ENCODE results near the gene NEK10.
"Not testable (repeated sequence)": the region's sequence is repeated elsewhere in the genome, so short reads cannot be mapped to it uniquely, and the experiment has no call there.

The NEK10 gene

DNA sequence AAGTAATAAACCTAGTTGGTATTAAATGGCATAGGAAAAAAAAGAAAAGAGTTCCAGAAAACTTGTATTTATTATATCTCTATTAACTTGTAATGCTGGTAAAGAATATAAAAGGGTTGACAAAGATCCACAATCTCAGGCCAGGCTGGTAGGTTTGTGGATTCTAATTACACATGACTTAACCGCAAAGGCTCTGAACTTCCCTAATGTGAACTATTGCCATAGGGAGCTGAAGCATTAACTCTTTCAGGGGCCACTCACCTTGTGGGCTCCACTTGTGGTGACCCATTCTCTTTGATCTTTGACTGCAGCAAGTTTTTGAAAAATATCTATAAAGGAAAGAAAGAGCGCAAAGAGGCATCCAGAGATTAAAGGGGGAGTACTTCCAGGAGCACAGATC lies 58.5 kb downstream of the NEK10 start:
- no peak for DNase-seq

DNA sequence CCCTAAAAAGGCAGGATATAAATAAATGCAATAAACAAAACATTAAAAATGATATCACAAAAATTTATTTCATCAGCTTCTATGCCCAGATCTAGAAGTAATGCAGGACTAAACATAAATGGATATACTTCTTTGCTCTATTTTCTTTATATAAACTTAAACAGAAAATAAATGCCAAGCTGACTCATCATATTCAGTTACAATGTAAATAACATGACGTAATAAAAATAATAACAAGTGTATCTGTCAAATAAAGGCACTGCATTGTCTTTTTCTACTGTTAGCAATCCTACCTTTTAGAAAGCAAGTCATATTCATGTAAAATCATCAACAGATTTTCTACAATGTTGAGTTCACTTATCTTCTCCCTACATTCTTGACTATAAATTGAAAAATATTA lies 61.6 kb downstream of the NEK10 start:
- no peak for DNase-seq

DNA sequence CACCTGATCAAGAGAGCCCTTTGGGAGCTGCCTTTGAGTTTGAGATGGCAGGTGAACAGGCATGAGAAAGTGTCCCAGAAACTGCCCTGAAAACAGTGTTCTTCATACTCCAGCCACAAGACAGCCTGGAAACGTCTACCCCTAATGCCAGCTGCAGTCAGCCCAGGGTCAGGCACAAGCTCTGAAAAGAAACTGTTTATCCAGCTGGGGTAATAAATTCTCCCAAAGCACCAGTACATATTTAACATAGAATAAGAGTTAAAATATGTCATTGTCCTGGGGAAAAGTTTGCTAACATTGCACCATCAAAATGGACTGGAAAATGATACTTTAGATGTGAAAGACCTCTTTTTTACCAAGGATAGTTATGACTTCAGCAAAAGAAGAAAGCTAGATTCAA lies 66.3 kb downstream of the NEK10 start:
- DNase-seq: no peak

DNA sequence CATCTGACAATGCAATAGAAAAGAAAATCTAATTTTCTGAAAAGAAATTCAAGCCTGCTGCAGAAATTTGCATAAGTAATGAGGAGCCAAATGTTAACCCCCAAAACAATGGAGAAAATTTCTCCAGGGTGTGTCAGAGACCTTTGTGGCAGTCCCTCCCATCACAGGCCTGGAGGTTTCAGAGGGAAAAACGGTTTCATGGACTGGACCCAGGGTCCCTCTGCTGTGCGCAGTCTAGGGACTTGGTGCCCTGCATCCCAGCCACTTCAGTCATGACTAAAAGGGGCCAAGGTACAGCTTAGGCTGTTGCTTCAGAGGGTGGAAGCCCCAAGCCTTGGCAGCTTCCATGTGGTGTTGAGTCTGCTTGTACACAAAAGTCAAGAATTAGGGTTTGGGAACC lies 70.2 kb downstream of the NEK10 start:
- not testable (repeated sequence) for DNase-seq

- no peak for DNase-seq
Observed at GRCh38 chr3:27293939-27294338, 75.2 kb downstream of the NEK10 start.

- no peak for DNase-seq
Observed at GRCh38 chr3:27290760-27291159, 78.4 kb downstream of the NEK10 start.

- DNase-seq: no peak
Observed at GRCh38 chr3:27289769-27290413, 79.3 kb downstream of the NEK10 start.

- DNase-seq: no peak
Observed at GRCh38 chr3:27287052-27287451, 82.1 kb downstream of the NEK10 start.

GRCh38 chr3:27286467-27286866 lies 82.7 kb downstream of the NEK10 start:
- not testable (repeated sequence) for DNase-seq

DNA sequence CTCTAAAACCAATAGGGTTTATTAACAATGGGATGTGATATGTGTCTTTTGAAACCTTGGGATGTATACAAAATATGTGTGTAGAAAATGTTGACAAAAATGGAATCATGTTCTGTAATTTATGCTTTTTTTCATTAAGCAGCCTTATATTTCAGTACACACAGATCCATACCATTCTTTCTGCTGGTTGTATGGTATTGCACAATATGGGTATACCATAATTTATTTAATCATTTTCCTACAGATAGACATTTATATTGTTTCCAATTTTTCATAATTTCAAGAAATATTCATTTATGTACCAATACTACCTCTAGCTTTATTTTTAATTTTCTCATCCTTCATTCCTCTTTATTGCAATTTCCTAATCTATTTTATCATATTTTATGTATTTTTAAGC lies 83.5 kb downstream of the NEK10 start:
- no peak for DNase-seq

- DNase-seq: no peak
Observed at GRCh38 chr3:27281671-27282150, 87.5 kb downstream of the NEK10 start.

DNA sequence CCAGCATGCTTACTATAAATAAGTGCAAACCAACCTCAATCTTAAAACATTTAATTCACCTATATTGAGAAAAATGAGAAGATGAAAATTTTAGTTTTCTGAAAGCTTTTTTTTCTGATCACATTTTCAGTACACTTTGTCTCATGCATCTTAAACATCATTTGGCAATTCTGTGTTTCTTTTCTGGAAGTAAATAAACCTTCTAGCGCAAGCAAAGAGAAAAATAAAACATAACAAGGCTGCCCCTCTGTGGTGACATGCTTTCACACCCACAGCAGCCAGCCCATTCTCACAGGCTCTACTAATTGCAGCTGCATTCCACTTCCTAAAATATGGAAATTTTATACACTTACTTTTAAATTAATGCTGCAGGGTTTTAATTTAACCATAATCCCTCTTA lies 90.1 kb downstream of the NEK10 start:
- no peak for DNase-seq

DNA sequence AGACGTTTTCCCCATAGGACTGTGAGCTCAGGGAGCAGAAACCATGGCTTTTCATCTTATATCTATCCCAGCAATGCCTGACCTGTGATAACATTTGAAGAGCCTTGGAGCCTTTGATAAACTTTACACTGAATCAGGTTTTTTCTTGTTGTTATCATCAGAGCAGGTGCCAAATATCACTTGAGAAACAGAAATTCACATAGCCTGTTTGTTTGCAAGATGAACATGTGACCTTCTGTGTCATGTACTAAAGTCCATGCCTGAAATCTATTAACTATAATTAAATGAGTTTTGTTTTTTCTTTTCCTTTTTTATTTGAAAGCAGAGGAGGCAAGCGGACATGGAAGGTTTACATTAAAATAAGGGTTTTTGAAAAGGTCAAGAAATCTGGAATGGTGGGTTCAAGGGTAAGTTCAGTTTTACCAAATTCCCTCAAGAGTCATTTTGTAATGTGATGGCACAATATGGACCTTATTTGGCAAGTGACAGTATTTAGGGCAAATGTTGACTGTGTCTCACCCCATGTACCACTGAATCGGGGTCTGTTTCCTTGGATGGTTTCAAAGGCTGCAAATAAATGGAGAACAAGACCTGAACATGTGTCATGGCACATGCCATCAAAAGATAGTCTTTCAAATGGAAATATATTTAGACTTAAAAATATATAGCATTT lies 90.7 kb downstream of the NEK10 start:
- DNase-seq: no peak

DNA sequence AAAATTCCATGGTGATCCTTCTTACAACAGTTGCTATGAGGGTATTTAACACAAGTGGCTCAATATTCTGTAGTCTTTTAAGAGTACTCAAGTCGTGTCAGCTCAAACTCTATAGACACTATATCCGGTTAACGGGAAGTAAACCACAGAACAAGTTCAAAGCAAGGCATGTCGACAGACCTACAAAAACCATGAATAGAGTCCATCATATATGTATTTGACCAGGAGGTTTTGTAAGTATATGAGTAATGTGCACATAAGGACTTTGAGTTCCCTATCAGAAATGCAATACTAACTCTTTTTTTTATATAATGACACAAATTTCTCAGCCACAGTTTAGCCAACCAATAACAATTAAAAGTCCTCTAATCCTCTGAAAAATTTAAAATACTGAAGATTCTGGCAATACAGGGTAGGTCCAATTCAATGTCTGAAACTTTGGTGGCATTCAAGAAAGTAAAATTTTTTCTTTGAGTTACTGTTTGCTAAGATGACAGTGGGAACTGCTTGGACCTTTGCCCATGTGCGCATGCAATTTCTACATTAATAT lies 93.7 kb downstream of the NEK10 start:
- no peak for DNase-seq

DNA sequence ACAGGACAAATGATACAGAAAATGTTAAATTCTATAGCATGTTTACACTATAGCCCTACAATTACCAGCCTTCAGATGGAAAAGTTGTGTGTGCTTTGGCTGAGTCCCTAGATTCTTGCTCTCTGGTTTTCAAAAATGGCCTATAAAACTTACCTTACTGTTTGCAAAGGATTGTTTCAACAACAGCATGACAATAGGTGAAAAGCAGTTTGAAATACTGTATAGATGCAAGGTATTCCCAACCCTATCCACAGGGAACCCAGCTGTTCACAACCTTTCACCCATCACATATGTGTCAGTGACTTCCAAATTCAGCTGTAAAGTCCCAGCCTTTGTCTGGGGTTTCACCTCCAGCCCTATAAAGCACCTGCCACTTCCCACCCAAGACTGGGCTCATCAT lies 97.3 kb downstream of the NEK10 start:
- DNase-seq: no peak

DNA sequence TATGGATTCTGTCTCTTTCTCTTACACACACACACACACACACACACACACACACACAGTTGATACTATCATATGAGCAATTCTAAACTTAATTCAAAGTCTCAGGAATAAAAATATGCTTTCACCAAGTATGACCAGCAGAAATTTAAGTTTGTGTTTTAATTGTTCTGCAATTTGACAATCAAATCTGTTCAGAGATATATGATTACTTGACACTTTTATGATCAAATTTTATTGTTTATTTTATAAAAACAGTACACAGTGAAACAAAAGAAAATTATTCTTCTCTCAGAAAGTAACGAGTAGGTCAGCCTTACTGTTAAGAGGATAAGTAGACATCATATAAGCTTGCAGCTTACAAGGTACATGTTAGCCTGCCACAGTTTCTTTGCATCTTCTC lies 114.3 kb downstream of the NEK10 start:
- DNase-seq: no peak

DNA sequence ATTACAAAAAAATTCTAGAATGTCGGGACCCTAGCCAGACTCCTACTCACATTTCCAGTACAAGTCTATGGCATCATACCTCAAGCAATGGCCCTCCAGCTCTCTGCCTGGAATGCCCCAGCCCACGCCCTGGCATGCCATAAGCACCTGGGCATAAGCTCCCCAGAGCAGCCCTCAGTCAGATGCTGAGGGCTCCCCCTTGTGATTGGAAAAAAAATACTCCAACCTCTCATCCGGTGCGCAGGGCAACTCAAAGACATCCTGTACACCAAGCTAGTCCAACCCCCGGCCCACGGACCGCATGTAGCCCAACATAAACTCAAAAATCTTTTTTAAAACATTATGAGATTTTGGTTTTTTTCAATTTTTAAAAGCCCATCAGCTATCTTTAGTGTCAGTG lies 115.4 kb downstream of the NEK10 start:
- DNase-seq: no peak

- no peak for DNase-seq
Observed at GRCh38 chr3:27253391-27253790, 115.8 kb downstream of the NEK10 start.

- no peak for DNase-seq
Observed at GRCh38 chr3:27252646-27253045, 116.5 kb downstream of the NEK10 start.

GRCh38 chr3:27244374-27244773 lies 124.8 kb downstream of the NEK10 start:
- DNase-seq: no peak

GRCh38 chr3:27239951-27240350 lies 129.2 kb downstream of the NEK10 start:
- no peak for DNase-seq

GRCh38 chr3:27228805-27229204 lies 140.4 kb downstream of the NEK10 start:
- no peak for DNase-seq

GRCh38 chr3:27224197-27224596 lies 145.0 kb downstream of the NEK10 start:
- DNase-seq: no peak

- no peak for DNase-seq
Observed at GRCh38 chr3:27221264-27221932, 147.8 kb downstream of the NEK10 start.
